ENCODE data around the gene TRMT13. TPM values are rescaled to one million over a fixed set of nuclear protein-coding genes. Genes with fewer than 3 reads are reported as not detected.

Gene TRMT13
- total and polyA plus RNA-seq, 9 of the 15 experiments (the other 6 are each of a cell fraction or from before 2014, with no cell fraction given), result 18.7 to 33.0 (median 28.9) TPM

- TF ChIP-seq, protein P1, sequence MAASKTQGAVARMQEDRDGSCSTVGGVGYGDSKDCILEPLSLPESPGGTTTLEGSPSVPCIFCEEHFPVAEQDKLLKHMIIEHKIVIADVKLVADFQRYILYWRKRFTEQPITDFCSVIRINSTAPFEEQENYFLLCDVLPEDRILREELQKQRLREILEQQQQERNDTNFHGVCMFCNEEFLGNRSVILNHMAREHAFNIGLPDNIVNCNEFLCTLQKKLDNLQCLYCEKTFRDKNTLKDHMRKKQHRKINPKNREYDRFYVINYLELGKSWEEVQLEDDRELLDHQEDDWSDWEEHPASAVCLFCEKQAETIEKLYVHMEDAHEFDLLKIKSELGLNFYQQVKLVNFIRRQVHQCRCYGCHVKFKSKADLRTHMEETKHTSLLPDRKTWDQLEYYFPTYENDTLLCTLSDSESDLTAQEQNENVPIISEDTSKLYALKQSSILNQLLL (CRISPR knock-in tag; IDR thresholded peaks at IDR 0.05; ENCODE audit: borderline replicate concordance), result no peak
- peak; percentile 95 for TF ChIP-seq EGR1 (conservative IDR thresholded peaks at IDR 0.05)
- peak; percentile 70; the same call in 1 of the 2 replicates for TF ChIP-seq CHAMP1 (IDR thresholded peaks at IDR 0.05)
- TF ChIP-seq HMG20B (CRISPR knock-in tag; IDR thresholded peaks at IDR 0.05), result no peak
- no peak for TF ChIP-seq DLX4 (CRISPR knock-in tag; IDR thresholded peaks at IDR 0.05)
- TF ChIP-seq ZBTB1 (CRISPR knock-in tag; IDR thresholded peaks at IDR 0.05; ENCODE audit: borderline replicate concordance, low read depth), result peak; percentile 58; the same call in 1 of the 2 replicates
- peak; percentile 27 for TF ChIP-seq TCF3 (CRISPR knock-in tag; IDR thresholded peaks at IDR 0.05)
- TF ChIP-seq ZNF212 (CRISPR knock-in tag; IDR thresholded peaks at IDR 0.05), result peak; percentile 11; the same call in 1 of the 2 replicates
- peak; percentile 68; the same call in 1 of the 2 replicates for TF ChIP-seq ZNF143 (CRISPR knock-in tag; IDR thresholded peaks at IDR 0.05)
- no peak for TF ChIP-seq RFX5 (IDR thresholded peaks at IDR 0.05; ENCODE audit: low read depth, low read length)
- peak; percentile 90 for TF ChIP-seq MYC (IDR thresholded peaks at IDR 0.05; ENCODE audit: low read depth, low read length)
- TF ChIP-seq MYC (CRISPR knock-in tag; IDR thresholded peaks at IDR 0.05; ENCODE audit: borderline replicate concordance, low read depth), result no peak
- no peak; the same call in 1 of the 2 replicates for TF ChIP-seq MAFK (IDR thresholded peaks at IDR 0.05; ENCODE audit: low read length)
- peak; percentile 73; the same call in 1 of the 2 replicates for TF ChIP-seq JUN (IDR thresholded peaks at IDR 0.05; ENCODE audit: borderline replicate concordance, low read depth, low read length)
- TF ChIP-seq JUN (CRISPR knock-in tag; IDR thresholded peaks at IDR 0.05; ENCODE audit: borderline replicate concordance), result no peak
- peak; percentile 94 for TF ChIP-seq KLF16 (IDR thresholded peaks at IDR 0.05)
- TF ChIP-seq POLR3G (IDR thresholded peaks at IDR 0.05; ENCODE audit: extremely low read depth, insufficient read length, insufficient replicate concordance), result no peak
- no peak for TF ChIP-seq ZNF3 (CRISPR knock-in tag; IDR thresholded peaks at IDR 0.05)
These were observed at the start of gene TRMT13, which contains the start of gene SASS6 (continued) for GRCh38 chr1:100132566-100133477.

Measured in K562 (cell line).